ENCODE measurements around the gene STX8.

Gene STX8

GRCh38 chr17:9401434-9401833 lies 174.2 kb downstream of the STX8 start:
- Histone ChIP-seq H3K9ac (ENCODE audit: low read depth, low read length, poor library complexity) (no peak overlapping the region), H3K4me2 (ENCODE audit: insufficient read depth, low read length, poor library complexity, severe bottlenecking) (no peak overlapping the region), H2BK12ac (ENCODE audit: low read length) (no peak overlapping the region), H2BK120ac (ENCODE audit: low read depth, low read length) (no peak overlapping the region), H2AK5ac (ENCODE audit: low read depth, low read length) (no peak overlapping the region), H2BK15ac (ENCODE audit: low read length) (no peak overlapping the region), H3K9me3 (replicated peaks in 1 of 2; ENCODE audit: control insufficient read depth in 2 of 2, insufficient read depth in 1 of 2, low read depth in 1 of 2, low read length in 2 of 2) (peaks cover 0 to 5% of the 10 kb centered on the region in 2 donors), H3K18ac (ENCODE audit: low read length) (no peak overlapping the region), H2BK5ac (ENCODE audit: low read length) (no peak overlapping the region), H3K4me1 (ENCODE audit: control insufficient read depth in 2 of 2, insufficient read depth in 1 of 2, low read depth in 1 of 2, low read length in 2 of 2) (peaks cover 3 to 6% of the 10 kb centered on the region in 2 donors), H3K23ac (ENCODE audit: low read depth, low read length, poor library complexity) (no peak overlapping the region), H3K14ac (ENCODE audit: low read length) (no peak overlapping the region), H3K79me1 (ENCODE audit: low read depth, low read length) (no peaks in the 10 kb centered on the region), H3K4ac (ENCODE audit: low read length) (no peak overlapping the region), H3K4me3 (ENCODE audit: low read length in 2 of 2) (no peak overlapping the region), H3K27me3 (ENCODE audit: control insufficient read depth in 3 of 3, insufficient read depth in 3 of 3, low read depth in 1 of 3, low read length in 3 of 3) (no peaks in the 10 kb centered on the region), H2AFZ (ENCODE audit: low read length) (no peak overlapping the region), H4K91ac (ENCODE audit: low read depth, low read length, poor library complexity) (no peak overlapping the region), H3K27ac (replicated peaks; ENCODE audit: low read length) (no peak overlapping the region), H3K36me3 (replicated peaks in 1 of 2; ENCODE audit: control insufficient read depth in 2 of 2, insufficient read depth in 2 of 2, low read length in 2 of 2) (no peaks in the 10 kb centered on the region), H4K8ac (ENCODE audit: low read depth, low read length) (no peak overlapping the region)
- no CpG with 5 or more reads among the region's 4 CpGs for WGBS, 2 donors (ENCODE audit: extremely low coverage in 2 of 2, insufficient read length in 2 of 2, insufficient replicate concordance in 1 of 2)
- DNase-seq (ENCODE audit: low spot score), result no peak

- Histone ChIP-seq H3K14ac (ENCODE audit: low read length) (no peak overlapping the region), H3K9me3 (replicated peaks in 1 of 2; ENCODE audit: control insufficient read depth in 2 of 2, insufficient read depth in 1 of 2, low read depth in 1 of 2, low read length in 2 of 2) (peaks cover 0 to 3% of the 10 kb centered on the region in 2 donors), H2BK120ac (ENCODE audit: low read depth, low read length) (no peak overlapping the region), H3K23ac (ENCODE audit: low read depth, low read length, poor library complexity) (no peak overlapping the region), H3K4me2 (ENCODE audit: insufficient read depth, low read length, poor library complexity, severe bottlenecking) (no peak overlapping the region), H3K4ac (ENCODE audit: low read length) (no peak overlapping the region), H3K9ac (ENCODE audit: low read depth, low read length, poor library complexity) (no peak overlapping the region), H3K4me1 (ENCODE audit: control insufficient read depth in 2 of 2, insufficient read depth in 1 of 2, low read depth in 1 of 2, low read length in 2 of 2) (no peaks in the 10 kb centered on the region), H3K27me3 (ENCODE audit: control insufficient read depth in 3 of 3, insufficient read depth in 3 of 3, low read depth in 1 of 3, low read length in 3 of 3) (no peaks in the 10 kb centered on the region), H2BK5ac (ENCODE audit: low read length) (no peak overlapping the region), H2AK5ac (ENCODE audit: low read depth, low read length) (no peak overlapping the region), H2BK15ac (ENCODE audit: low read length) (no peak overlapping the region), H4K91ac (ENCODE audit: low read depth, low read length, poor library complexity) (no peak overlapping the region), H2AFZ (ENCODE audit: low read length) (no peak overlapping the region), H2BK12ac (ENCODE audit: low read length) (no peak overlapping the region), H4K8ac (ENCODE audit: low read depth, low read length) (no peak overlapping the region), H3K4me3 (ENCODE audit: low read length in 2 of 2) (no peak overlapping the region), H3K27ac (replicated peaks; ENCODE audit: low read length) (no peak overlapping the region), H3K18ac (ENCODE audit: low read length) (no peak overlapping the region), H3K79me1 (ENCODE audit: low read depth, low read length) (no peaks in the 10 kb centered on the region), H3K36me3 (replicated peaks in 1 of 2; ENCODE audit: control insufficient read depth in 2 of 2, insufficient read depth in 2 of 2, low read length in 2 of 2) (no peaks in the 10 kb centered on the region)
- DNase-seq (ENCODE audit: low spot score), result no peak
- no CpG with 5 or more reads among the region's 3 CpGs for WGBS, 2 donors (ENCODE audit: extremely low coverage in 2 of 2, insufficient read length in 2 of 2, insufficient replicate concordance in 1 of 2)
These were observed 186.5 kb downstream of the STX8 start for GRCh38 chr17:9389111-9389527.

- Histone ChIP-seq H3K79me1 (ENCODE audit: low read depth, low read length) (no peaks in the 10 kb centered on the region), H2AK5ac (ENCODE audit: low read depth, low read length) (no peak overlapping the region)
These were observed 189.2 kb downstream of the STX8 start for GRCh38 chr17:9386401-9386800.

GRCh38 chr17:9383826-9384225 lies 191.8 kb downstream of the STX8 start:
- Histone ChIP-seq H2AFZ (ENCODE audit: low read length) (no peak overlapping the region), H4K91ac (ENCODE audit: low read depth, low read length, poor library complexity) (no peak overlapping the region), H3K18ac (ENCODE audit: low read length) (no peak overlapping the region), H4K8ac (ENCODE audit: low read depth, low read length) (no peak overlapping the region), H3K27me3 (ENCODE audit: control insufficient read depth in 3 of 3, insufficient read depth in 3 of 3, low read depth in 1 of 3, low read length in 3 of 3) (no peaks in the 10 kb centered on the region), H2BK15ac (ENCODE audit: low read length) (no peak overlapping the region), H3K27ac (replicated peaks; ENCODE audit: low read length) (no peak overlapping the region), H3K36me3 (replicated peaks in 1 of 2; ENCODE audit: control insufficient read depth in 2 of 2, insufficient read depth in 2 of 2, low read length in 2 of 2) (no peaks in the 10 kb centered on the region), H3K4me2 (ENCODE audit: insufficient read depth, low read length, poor library complexity, severe bottlenecking) (no peak overlapping the region), H2AK5ac (ENCODE audit: low read depth, low read length) (no peak overlapping the region), H2BK120ac (ENCODE audit: low read depth, low read length) (no peak overlapping the region), H3K4me3 (ENCODE audit: low read length in 2 of 2) (no peak overlapping the region), H3K14ac (ENCODE audit: low read length) (no peak overlapping the region), H3K79me1 (ENCODE audit: low read depth, low read length) (no peaks in the 10 kb centered on the region), H2BK5ac (ENCODE audit: low read length) (no peak overlapping the region), H2BK12ac (ENCODE audit: low read length) (no peak overlapping the region), H3K23ac (ENCODE audit: low read depth, low read length, poor library complexity) (no peak overlapping the region), H3K9me3 (replicated peaks in 1 of 2; ENCODE audit: control insufficient read depth in 2 of 2, insufficient read depth in 1 of 2, low read depth in 1 of 2, low read length in 2 of 2) (no peaks in the 10 kb centered on the region), H3K4me1 (ENCODE audit: control insufficient read depth in 2 of 2, insufficient read depth in 1 of 2, low read depth in 1 of 2, low read length in 2 of 2) (no peaks in the 10 kb centered on the region), H3K4ac (ENCODE audit: low read length) (no peak overlapping the region), H3K9ac (ENCODE audit: low read depth, low read length, poor library complexity) (no peak overlapping the region)
- WGBS, 2 donors (ENCODE audit: extremely low coverage in 2 of 2, insufficient read length in 2 of 2, insufficient replicate concordance in 1 of 2), result no CpG with 5 or more reads among the region's 3 CpGs
- DNase-seq (ENCODE audit: low spot score), result no peak

More at GRCh38 chr17:9386401-9386800, 189.2 kb downstream of the STX8 start:
- Histone ChIP-seq H2BK5ac (ENCODE audit: low read length) (no peak overlapping the region), H3K14ac (ENCODE audit: low read length) (no peak overlapping the region), H4K8ac (ENCODE audit: low read depth, low read length) (no peak overlapping the region), H3K27ac (replicated peaks; ENCODE audit: low read length) (no peak overlapping the region), H3K4me2 (ENCODE audit: insufficient read depth, low read length, poor library complexity, severe bottlenecking) (no peak overlapping the region), H3K9me3 (replicated peaks in 1 of 2; ENCODE audit: control insufficient read depth in 2 of 2, insufficient read depth in 1 of 2, low read depth in 1 of 2, low read length in 2 of 2) (no peaks in the 10 kb centered on the region), H2BK15ac (ENCODE audit: low read length) (no peak overlapping the region), H3K36me3 (replicated peaks in 1 of 2; ENCODE audit: control insufficient read depth in 2 of 2, insufficient read depth in 2 of 2, low read length in 2 of 2) (no peaks in the 10 kb centered on the region), H3K9ac (ENCODE audit: low read depth, low read length, poor library complexity) (no peak overlapping the region), H3K4me3 (ENCODE audit: low read length in 2 of 2) (no peak overlapping the region), H4K91ac (ENCODE audit: low read depth, low read length, poor library complexity) (no peak overlapping the region), H2BK120ac (ENCODE audit: low read depth, low read length) (no peak overlapping the region), H3K27me3 (ENCODE audit: control insufficient read depth in 3 of 3, insufficient read depth in 3 of 3, low read depth in 1 of 3, low read length in 3 of 3) (no peaks in the 10 kb centered on the region), H2BK12ac (ENCODE audit: low read length) (no peak overlapping the region), H2AFZ (ENCODE audit: low read length) (no peak overlapping the region), H3K18ac (ENCODE audit: low read length) (no peak overlapping the region), H3K4me1 (ENCODE audit: control insufficient read depth in 2 of 2, insufficient read depth in 1 of 2, low read depth in 1 of 2, low read length in 2 of 2) (no peaks in the 10 kb centered on the region), H3K4ac (ENCODE audit: low read length) (no peak overlapping the region), H3K23ac (ENCODE audit: low read depth, low read length, poor library complexity) (no peak overlapping the region)
- no peak for DNase-seq (ENCODE audit: low spot score)
- no CpG with 5 or more reads among the region's 3 CpGs for WGBS, 2 donors (ENCODE audit: extremely low coverage in 2 of 2, insufficient read length in 2 of 2, insufficient replicate concordance in 1 of 2)
